PC-3 (cell line): Measurements from ENCODE around the gene SNAP47. TPM values are rescaled to one million over a fixed set of nuclear protein-coding genes. Genes with fewer than 3 reads are reported as not detected.

ENCODE experiments used
- ATAC-seq: fragments of 200-7000 bp; cut with Tn5 transposase; 2 replicates; pipeline ENCODE4 v1.9.1; 2020; ENCODE audit warnings: mild to moderate bottlenecking, moderate library complexity
- BruUV-seq: library from RNA; stranded (reverse); fragments of 400-500 nt; replicated peaks from 2 replicates; lab custom pipeline; 2021; lab: Mats Ljungman, UMichigan
- CTCF ChIA-PET: fragments of 300-600 bp; sonication (Branson Sonifier 250); formaldehyde crosslinking; loops from one replicate; lab custom pipeline; 2022; ENCODE audit warnings: antibody characterized with exemption; lab: Charles Lee
- POLR2A ChIA-PET: fragments of 300-600 bp; sonication (Branson Sonifier 250); formaldehyde crosslinking; loops from one replicate; lab custom pipeline; 2022; ENCODE audit warnings: antibody characterized with exemption; ENCODE audit not compliant: unreplicated experiment; lab: Charles Lee
- DNase-seq: peaks from one replicate; pipeline ENCODE4 v3.0.0-alpha.2; 2015
- H2AFZ ChIP-seq: fragments of 300-600 bp; sonication (generic); 2 replicates; pipeline ENCODE4 v1.6.0; 2016; ENCODE audit warnings: antibody characterized with exemption, low read length
- H3F3A ChIP-seq: fragments of 300-600 bp; sonication (generic); one replicate; pipeline ENCODE4 v1.6.0; 2017; ENCODE audit warnings: antibody characterized with exemption, low read length, control low read depth, mild to moderate bottlenecking; ENCODE audit not compliant: unreplicated experiment
- H3K27ac ChIP-seq: fragments of 300-600 bp; sonication (generic); 2 replicates; pipeline ENCODE4 v1.5.1; 2016; ENCODE audit warnings: mild to moderate bottlenecking, low read length
- H3K27me3 ChIP-seq: fragments of 300-600 bp; sonication (generic); 2 replicates; pipeline ENCODE4 v1.6.1; 2016; ENCODE audit warnings: low read length, mixed read lengths
- H3K36me3 ChIP-seq: fragments of 300-600 bp; sonication (generic); 2 replicates; pipeline ENCODE4 v1.6.1; 2016; ENCODE audit warnings: low read depth, mixed run types, low read length, mixed read lengths
- H3K4me1 ChIP-seq: fragments of 300-600 bp; sonication (generic); 2 replicates; pipeline ENCODE4 v1.5.1; 2016; ENCODE audit warnings: low read length; ENCODE audit not compliant: insufficient read depth
- H3K4me2 ChIP-seq: fragments of 300-600 bp; sonication (generic); 2 replicates; pipeline ENCODE4 v1.6.0; 2016; ENCODE audit warnings: low read length
- H3K4me3 ChIP-seq: fragments of 300-600 bp; sonication (generic); 2 replicates; pipeline ENCODE4 v1.5.1; 2016; ENCODE audit warnings: mild to moderate bottlenecking, low read length, mixed read lengths
- H3K79me2 ChIP-seq: fragments of 300-600 bp; sonication (generic); 2 replicates; pipeline ENCODE4 v1.6.1; 2017; ENCODE audit warnings: low read length, mixed read lengths
- H3K9ac ChIP-seq: fragments of 300-600 bp; sonication (generic); 2 replicates; pipeline ENCODE4 v1.6.0; 2016; ENCODE audit warnings: mild to moderate bottlenecking, low read length
- H3K9me2 ChIP-seq: fragments of 300-600 bp; sonication (generic); replicated peaks from 2 replicates; pipeline ENCODE4 v1.6.1; 2016; ENCODE audit warnings: mixed run types, low read length, mixed read lengths
- H3K9me3 ChIP-seq: fragments of 300-600 bp; sonication (generic); 2 replicates; pipeline ENCODE4 v1.6.1; 2016; ENCODE audit warnings: low read length, mixed read lengths
- H4K20me1 ChIP-seq: fragments of 300-600 bp; sonication (generic); 2 replicates; pipeline ENCODE4 v1.6.1; 2016; ENCODE audit warnings: low read length, mixed read lengths
- CTCF ChIP-seq: fragments of 300-600 bp; sonication (generic); conservative IDR thresholded peaks from 2 replicates; pipeline ENCODE4 v1.5.1; 2017; ENCODE audit warnings: antibody characterized with exemption, low read depth, mild to moderate bottlenecking, low read length
- EZH2 ChIP-seq: fragments of 300-600 bp; sonication (generic); IDR thresholded peaks from one replicate; pipeline ENCODE4 v1.6.1; 2017; ENCODE audit warnings: antibody characterized with exemption, mild to moderate bottlenecking, low read length; ENCODE audit not compliant: unreplicated experiment
- EZH2phosphoT487 ChIP-seq: fragments of 300-600 bp; sonication (generic); IDR thresholded peaks from 2 replicates; pipeline ENCODE4 v1.6.1; 2018; ENCODE audit warnings: mild to moderate bottlenecking, antibody characterized with exemption, low read length, borderline replicate concordance
- intact Hi-C: fragments of 100-400 bp; cut with micrococcal nuclease; formaldehyde crosslinking; loops from 2 replicates; pipeline ENCODE4 v1.9.0; 2023
- total RNA-seq: library from RNA; depleted of rRNA; stranded (reverse); fragments of >200 nt; gene quantifications from 2 replicates; pipeline ENCODE4 v1.2.3, GENCODE V29; 2014

Gene SNAP47
- total RNA-seq, 1 experiment from 2014 or later: 123 TPM

GRCh38 chr1:227770812-227771211, 35.6 kb downstream of the SNAP47 start:
- H3K27ac ChIP-seq: no peak overlapping the region
- intact Hi-C loops: no loop called here

GRCh38 chr1:227771326-227771725, 36.1 kb downstream of the SNAP47 start:
- Histone ChIP-seq H3K27ac (no peak overlapping the region), H3K36me3 (peaks cover 49% of the 10 kb centered on the region), H3K4me3 (no peak overlapping the region), H3K4me2 (no peak overlapping the region), H3K9ac (no peak overlapping the region), H3K27me3 (no peaks in the 10 kb centered on the region), H2AFZ (no peak overlapping the region), H4K20me1 (peaks cover 13% of the 10 kb centered on the region; the same call in 1 of the 2 replicates), H3K4me1 (peaks cover 14% of the 10 kb centered on the region), H3K79me2 (0 out of 2 replicates have a peak, but pooled peaks cover 11% of the 10 kb centered on the region), H3F3A (no peaks in the 10 kb centered on the region), H3K9me3 (no peaks in the 10 kb centered on the region), H3K9me2 (no peaks in the 10 kb centered on the region)
- BruUV-seq: no TSS peak
- DNase-seq (no peak), ATAC-seq (no peak)
- ChIA-PET CTCF (no interaction called here), POLR2A (no interaction called here)
- no peak for TF ChIP-seq CTCF
- no peak for TF ChIP-seq EZH2
- TF ChIP-seq EZH2phosphoT487: no peak
- intact Hi-C loops: no loop called here

More at GRCh38 chr1:227770812-227771211, 35.6 kb downstream of the SNAP47 start:
- Histone ChIP-seq H3K4me1 (peaks cover 15% of the 10 kb centered on the region), H3K9ac (no peak overlapping the region), H3K4me3 (no peak overlapping the region), H3K9me3 (no peaks in the 10 kb centered on the region), H3K79me2 (0 out of 2 replicates have a peak, but pooled peaks cover 11% of the 10 kb centered on the region), H3K9me2 (no peaks in the 10 kb centered on the region), H4K20me1 (peaks cover 15% of the 10 kb centered on the region), H2AFZ (no peak overlapping the region), H3K27me3 (no peaks in the 10 kb centered on the region), H3K4me2 (no peak overlapping the region), H3F3A (no peaks in the 10 kb centered on the region), H3K36me3 (peaks cover 47% of the 10 kb centered on the region)
- TF ChIP-seq EZH2phosphoT487: no peak
- no peak for TF ChIP-seq CTCF
- CTCF ChIA-PET: no interaction called here
- DNase-seq (no peak), ATAC-seq (no peak)
- no TSS peak for BruUV-seq
- POLR2A ChIA-PET: no interaction called here

GRCh38 chr1:227771771-227772170, 36.5 kb downstream of the SNAP47 start:
- H3K9me2 ChIP-seq: no peaks in the 10 kb centered on the region
- no peak overlapping the region for H3K27ac ChIP-seq
- TF ChIP-seq EZH2 (no peak), EZH2phosphoT487 (no peak), CTCF (no peak)
- H3K4me3 ChIP-seq: no peak overlapping the region
- H4K20me1 ChIP-seq: peaks cover 9% of the 10 kb centered on the region; the same call in 1 of the 2 replicates
- CTCF ChIA-PET: no interaction called here
- intact Hi-C loops: no loop called here
- peaks cover 52% of the 10 kb centered on the region for H3K36me3 ChIP-seq
- no peak overlapping the region for H3K9ac ChIP-seq
- no TSS peak for BruUV-seq
- no peak for ATAC-seq
- H3F3A ChIP-seq: no peaks in the 10 kb centered on the region
- H3K9me3 ChIP-seq: no peaks in the 10 kb centered on the region
- POLR2A ChIA-PET: no interaction called here
- no peak overlapping the region for H3K4me2 ChIP-seq
- DNase-seq: no peak
- H3K4me1 ChIP-seq: peaks cover 9% of the 10 kb centered on the region
- H3K79me2 ChIP-seq: 0 out of 2 replicates have a peak, but pooled peaks cover 9% of the 10 kb centered on the region
- H3K27me3 ChIP-seq: no peaks in the 10 kb centered on the region
- H2AFZ ChIP-seq: no peak overlapping the region
